H9 (cell line): ENCODE measurements around the gene CD247. TPM values are rescaled to one million over a fixed set of nuclear protein-coding genes. Genes with fewer than 3 reads are reported as not detected.

Experiments
- DNase-seq: peaks from one replicate; pipeline ENCODE4 v3.0.0-alpha.2; 2017
- H2AFZ ChIP-seq: one replicate; pipeline ENCODE4 v1.6.1; 2013; ENCODE audit warnings: mild to moderate bottlenecking, low read length, control low read depth, moderate library complexity
- H2AK5ac ChIP-seq: 2 replicates; pipeline ENCODE4 v1.6.1; 2013; ENCODE audit warnings: low read length, control low read depth, mixed read lengths; ENCODE audit not compliant: insufficient read length
- H2BK120ac ChIP-seq: one replicate; pipeline ENCODE4 v1.6.1; 2013; ENCODE audit warnings: low read depth, mild to moderate bottlenecking, low read length, control low read depth, inconsistent platforms; ENCODE audit not compliant: poor library complexity, severe bottlenecking
- H2BK12ac ChIP-seq: 2 replicates; pipeline ENCODE4 v1.6.1; 2013; ENCODE audit warnings: low read length, control low read depth, mixed read lengths, low read depth; ENCODE audit not compliant: insufficient read length
- H2BK15ac ChIP-seq: 2 replicates; pipeline ENCODE4 v1.6.1; 2013; ENCODE audit warnings: low read depth, low read length, control low read depth
- H2BK20ac ChIP-seq: one replicate; pipeline ENCODE4 v1.6.1; 2013; ENCODE audit warnings: low read depth, mild to moderate bottlenecking, low read length, control low read depth, inconsistent platforms; ENCODE audit not compliant: poor library complexity, severe bottlenecking
- H2BK5ac ChIP-seq: 2 replicates; pipeline ENCODE4 v1.6.1; 2013; ENCODE audit warnings: low read length, control low read depth, mixed read lengths; ENCODE audit not compliant: insufficient read length
- H3K14ac ChIP-seq: 2 replicates; pipeline ENCODE4 v1.6.1; 2013; ENCODE audit warnings: low read length, control low read depth; ENCODE audit not compliant: insufficient read depth
- H3K18ac ChIP-seq: 2 replicates; pipeline ENCODE4 v1.6.1; 2013; ENCODE audit warnings: low read depth, mild to moderate bottlenecking, mixed read lengths, low read length, control low read depth; ENCODE audit not compliant: insufficient read length
- H3K23ac ChIP-seq: 2 replicates; pipeline ENCODE4 v1.6.1; 2013; ENCODE audit warnings: low read length, control low read depth, mixed read lengths, low read depth; ENCODE audit not compliant: insufficient read length
- H3K23me2 ChIP-seq: 2 replicates; pipeline ENCODE4 v1.6.1; 2013; ENCODE audit warnings: low read depth, mild to moderate bottlenecking, mixed read lengths, low read length, control low read depth; ENCODE audit not compliant: insufficient read length, poor library complexity, severe bottlenecking
- H3K27ac ChIP-seq: 2 replicates; pipeline ENCODE4 v1.5.1; 2013; ENCODE audit warnings: low read length, control low read depth, mixed read lengths, low read depth; ENCODE audit not compliant: insufficient read length
- H3K27me3 ChIP-seq: 2 replicates; pipeline ENCODE4 v1.6.1; 2013; ENCODE audit warnings: low read length, control low read depth, inconsistent platforms; ENCODE audit not compliant: insufficient read depth
- H3K4ac ChIP-seq: 2 replicates; pipeline ENCODE4 v1.6.1; 2013; ENCODE audit warnings: low read depth, mild to moderate bottlenecking, control low read depth, inconsistent platforms, low read length, moderate library complexity
- H3K4me1 ChIP-seq: 2 replicates; pipeline ENCODE4 v1.6.1; 2013; ENCODE audit warnings: low read length, control low read depth, inconsistent platforms; ENCODE audit not compliant: insufficient read depth
- H3K4me2 ChIP-seq: 2 replicates; pipeline ENCODE4 v1.6.1; 2013; ENCODE audit warnings: low read length, control low read depth, mixed read lengths; ENCODE audit not compliant: insufficient read length, insufficient read depth
- H3K56ac ChIP-seq: 2 replicates; pipeline ENCODE4 v1.6.1; 2013; ENCODE audit warnings: low read depth, mild to moderate bottlenecking, mixed read lengths, low read length, control low read depth; ENCODE audit not compliant: insufficient read length
- H3K79me1 ChIP-seq: 2 replicates; pipeline ENCODE4 v1.6.1; 2013; ENCODE audit warnings: low read depth, mild to moderate bottlenecking, moderate library complexity, low read length, control low read depth, inconsistent platforms; ENCODE audit not compliant: insufficient read depth, poor library complexity, severe bottlenecking
- H3K79me2 ChIP-seq: 2 replicates; pipeline ENCODE4 v1.6.1; 2013; ENCODE audit warnings: low read length, control low read depth, inconsistent platforms; ENCODE audit not compliant: insufficient read depth
- H3K9ac ChIP-seq: 2 replicates; pipeline ENCODE4 v1.6.1; 2013; ENCODE audit warnings: low read length, control low read depth, mixed read lengths; ENCODE audit not compliant: insufficient read length; ENCODE audit errors: extremely low read depth
- H3K9me3 ChIP-seq: one replicate; pipeline ENCODE4 v1.6.1; 2013; ENCODE audit warnings: low read depth, low read length, inconsistent platforms; ENCODE audit not compliant: control insufficient read depth
- H3T11ph ChIP-seq: one replicate; pipeline ENCODE4 v1.6.1; 2013; ENCODE audit warnings: mild to moderate bottlenecking, low read length, control low read depth, inconsistent platforms
- H4K20me1 ChIP-seq: one replicate; pipeline ENCODE4 v1.6.1; 2013; ENCODE audit not compliant: control insufficient read depth, insufficient read length, insufficient read depth
- H4K5ac ChIP-seq: 2 replicates; pipeline ENCODE4 v1.6.1; 2013; ENCODE audit warnings: low read depth, mild to moderate bottlenecking, mixed read lengths, low read length, control low read depth; ENCODE audit not compliant: insufficient read length
- H4K8ac ChIP-seq: replicated peaks from 2 replicates; pipeline ENCODE4 v1.6.1; 2013; ENCODE audit warnings: low read length, control low read depth, mixed read lengths, low read depth; ENCODE audit not compliant: insufficient read length
- H4K91ac ChIP-seq: 2 replicates; pipeline ENCODE4 v1.6.1; 2013; ENCODE audit warnings: low read depth, mild to moderate bottlenecking, moderate library complexity, mixed read lengths, low read length, control low read depth; ENCODE audit not compliant: insufficient read length
- H3K27ac Mint-ChIP-seq, 3 experiments: 2 replicates in 2 of 3; 3 replicates in 1 of 3; pipeline ENCODE4 v1.8.0; 2020 to 2021; ENCODE audit warnings: mixed read lengths in 3 of 3, mild to moderate bottlenecking in 1 of 3, moderate library complexity in 1 of 3
- H3K27me3 Mint-ChIP-seq: 2 replicates; pipeline ENCODE4 v1.8.0; 2021; ENCODE audit warnings: low read depth, mild to moderate bottlenecking, moderate library complexity, mixed read lengths
- H3K36me3 Mint-ChIP-seq, 3 experiments: 2 replicates in 2 of 3; 3 replicates in 1 of 3; pipeline ENCODE4 v1.8.0; 2020 to 2021; ENCODE audit warnings: low read depth in 3 of 3, mixed read lengths in 3 of 3; ENCODE audit not compliant: insufficient read depth in 1 of 3
- H3K4me1 Mint-ChIP-seq, 2 experiments: 2 replicates each; pipeline ENCODE4 v1.8.0; 2020; ENCODE audit warnings: mixed read lengths in 2 of 2
- H3K4me3 Mint-ChIP-seq, 2 experiments: 2 replicates in 1 of 2; 3 replicates in 1 of 2; pipeline ENCODE4 v1.8.0; 2020 to 2021; ENCODE audit warnings: mild to moderate bottlenecking in 2 of 2, mixed read lengths in 2 of 2, moderate library complexity in 1 of 2
- H3K9me3 Mint-ChIP-seq, 2 experiments: 2 replicates in 1 of 2; 3 replicates in 1 of 2; pipeline ENCODE4 v1.8.0; 2020; ENCODE audit warnings: mild to moderate bottlenecking in 2 of 2, mixed read lengths in 2 of 2, moderate library complexity in 1 of 2
- CTCF ChIP-seq: fragments of 200-600 bp; sonication (generic); conservative IDR thresholded peaks from 3 replicates; pipeline ENCODE4 v1.8.0; 2021; ENCODE audit warnings: antibody characterized with exemption, mild to moderate bottlenecking
- WGBS: extraction: QIAGEN DNeasy Blood & Tissue Kit; methylation state at CpG from one replicate; pipeline ENCODE4 v1.1.7; 2013; ENCODE audit warnings: missing lambda C conversion rate, low lambda C conversion rate, mixed read lengths; ENCODE audit not compliant: insufficient read length; ENCODE audit errors: extremely low coverage; 5-methylcytosine and 5-hydroxymethylcytosine counted together
- total RNA-seq: library from RNA; stranded (reverse); gene quantifications from 2 replicates; pipeline ENCODE4 v1.2.1, GENCODE V29; 2021

The CD247 gene
- total RNA-seq, 1 experiment from 2014 or later: 1.2 TPM

GRCh38 chr1:167489571-167490340 lies 28.6 kb downstream of the CD247 start:
- no peak overlapping the region for H3K9ac ChIP-seq
- no peak for TF ChIP-seq CTCF
- no peaks in the 10 kb centered on the region for H3K27me3 ChIP-seq
- no peak overlapping the region for H3T11ph ChIP-seq
- H2BK120ac ChIP-seq: no peak overlapping the region
- H3K23me2 ChIP-seq: no peaks in the 10 kb centered on the region
- H4K5ac ChIP-seq: no peak overlapping the region
- peak overlapping the region; percentile 2 for H3K18ac ChIP-seq
- peak overlapping the region; percentile 53 to 96 (median 85); a peak in 6 of 7 replicates for H3K27ac Mint-ChIP-seq
- no peaks in the 10 kb centered on the region; the same call in 1 of the 2 replicates for H3K4me1 ChIP-seq
- DNase-seq: peak; percentile 74
- H2BK12ac ChIP-seq: no peak overlapping the region
- H3K4ac ChIP-seq: no peak overlapping the region; the same call in 1 of the 2 replicates
- peak overlapping the region; percentile 49; the same call in 1 of the 2 replicates for H3K14ac ChIP-seq
- no peak overlapping the region; the same call in 1 of the 2 replicates for H2BK15ac ChIP-seq
- no peaks in the 10 kb centered on the region for H3K79me1 ChIP-seq
- peaks cover 0 to 6% of the 10 kb centered on the region in 2 experiments; a peak in 1 of 5 replicates for H3K9me3 Mint-ChIP-seq
- no peak overlapping the region for H4K8ac ChIP-seq
- H4K91ac ChIP-seq: no peak overlapping the region
- no peaks in the 10 kb centered on the region for H3K79me2 ChIP-seq
- no peaks in the 10 kb centered on the region for H3K9me3 ChIP-seq
- H2BK5ac ChIP-seq: no peak overlapping the region
- H4K20me1 ChIP-seq: no peaks in the 10 kb centered on the region
- 100% methylated on average over 1 of the region's 20 CpGs for WGBS
- H3K56ac ChIP-seq: no peak overlapping the region
- H2BK20ac ChIP-seq: no peak overlapping the region
- peak overlapping the region; percentile 41 for H2AFZ ChIP-seq
- no peak overlapping the region for H3K27ac ChIP-seq
- peaks cover 18% of the 10 kb centered on the region for H3K27me3 Mint-ChIP-seq
- no peak overlapping the region for H3K23ac ChIP-seq
- H3K4me1 Mint-ChIP-seq: peaks cover 47 to 56% of the 10 kb centered on the region in 2 experiments
- H3K36me3 Mint-ChIP-seq: no peaks in the 10 kb centered on the region; a peak in 1 of 7 replicates
- no peak overlapping the region for H2AK5ac ChIP-seq
- peak overlapping the region; percentile 79 for H3K4me2 ChIP-seq
- peak overlapping the region; percentile 46 to 64 for H3K4me3 Mint-ChIP-seq
